Natural killer cell (primary cell): Measurements from ENCODE around the gene RUSF1. TPM values are rescaled to one million over a fixed set of nuclear protein-coding genes. Genes with fewer than 3 reads are reported as not detected.
"Not testable (repeated sequence)": the region's sequence is repeated elsewhere in the genome, so short reads cannot be mapped to it uniquely, and the experiment has no call there.

Experiments
- ATAC-seq, 3 donors: fragments of 150-1000 bp in 2 of 3; fragments of 200-7000 bp in 1 of 3; cut with Tn5 transposase; 1 replicate in 1 of 3; 2 replicates in 2 of 3; pipeline ENCODE4 v1.10.0; 2021; ENCODE audit warnings: mild to moderate bottlenecking in 2 of 3, moderate library complexity in 2 of 3
- DNase-seq, 2 donors: peaks; one replicate each; pipeline versions ENCODE4 v3.0.0 to v3.0.0-alpha.2; 2013 to 2021; ENCODE audit warnings: mixed read lengths in 1 of 2
- H3K27ac ChIP-seq: one replicate; pipeline ENCODE4 v1.5.1; 2013; ENCODE audit warnings: mild to moderate bottlenecking, low read length
- H3K27me3 ChIP-seq: one replicate; pipeline ENCODE4 v1.6.1; 2013; ENCODE audit warnings: low read length; ENCODE audit not compliant: control insufficient read depth, insufficient read depth
- H3K36me3 ChIP-seq: one replicate; pipeline ENCODE4 v1.6.1; 2013; ENCODE audit warnings: low read length; ENCODE audit not compliant: control insufficient read depth, insufficient read depth
- H3K4me1 ChIP-seq: one replicate; pipeline ENCODE4 v1.6.1; 2013; ENCODE audit warnings: low read length; ENCODE audit not compliant: control insufficient read depth, insufficient read depth
- H3K4me3 ChIP-seq: one replicate; pipeline ENCODE4 v1.5.1; 2013; ENCODE audit warnings: low read length
- H3K9me3 ChIP-seq: one replicate; pipeline ENCODE4 v1.6.1; 2013; ENCODE audit warnings: low read length; ENCODE audit not compliant: control insufficient read depth, insufficient read depth
- H3K27ac Mint-ChIP-seq, 2 donors: one replicate each; pipeline ENCODE4 v1.8.0; 2022; ENCODE audit warnings: mild to moderate bottlenecking in 2 of 2, mixed read lengths in 2 of 2, moderate library complexity in 1 of 2
- H3K27me3 Mint-ChIP-seq, 2 donors: one replicate each; pipeline ENCODE4 v1.8.0; 2022; ENCODE audit warnings: low read depth in 2 of 2, mixed read lengths in 2 of 2
- H3K36me3 Mint-ChIP-seq: one replicate; pipeline ENCODE4 v1.8.0; 2022; ENCODE audit warnings: mixed read lengths
- H3K4me1 Mint-ChIP-seq, 2 donors: one replicate each; pipeline ENCODE4 v1.8.0; 2022; ENCODE audit warnings: mixed read lengths in 2 of 2
- H3K4me3 Mint-ChIP-seq: one replicate; pipeline ENCODE4 v1.8.0; 2022; ENCODE audit warnings: mild to moderate bottlenecking, moderate library complexity, mixed read lengths
- H3K9me3 Mint-ChIP-seq, 2 donors: one replicate each; pipeline ENCODE4 v1.8.0; 2022; ENCODE audit warnings: mixed read lengths in 2 of 2
- WGBS: methylation state at CpG from one replicate; pipeline ENCODE4 v1.1.7; 2013; ENCODE audit warnings: missing lambda C conversion rate; ENCODE audit not compliant: insufficient coverage; 5-methylcytosine and 5-hydroxymethylcytosine counted together
- intact Hi-C: fragments of 100-400 bp; cut with micrococcal nuclease; formaldehyde crosslinking; loops from one replicate; pipeline ENCODE4 v1.14.2; 2022
- total RNA-seq, 4 donors: library from RNA; stranded (reverse); fragments of 120-200 nt in 1 of 4; gene quantifications; one replicate each; pipeline versions ENCODE4 v1.2.3 to v1.2.4, GENCODE V29; 2013 to 2022
- TF ChIP-seq, protein P1 (sequence below): fragments of 200-600 bp; IDR thresholded peaks from one replicate; pipeline ENCODE4 v1.8.0; 2022; ENCODE audit warnings: antibody characterized with exemption

RUSF1 gene
- total RNA-seq: 10 to 100 TPM; 50.2 to 61.5 (median 51.9) TPM
- total RNA-seq (2013): 36.9 TPM

GRCh38 chr16:31507929-31508705 is at the start of gene RUSF1:
TSS of gene RUSF1 (minus strand) at chr16:31508391. CDS start at chr16:31508373, 18 bp downstream.
- H3K9me3 ChIP-seq: no peaks in the 10 kb centered on the region
- H3K4me3 ChIP-seq: peak within 1 kb of the TSS; percentile 89
- H3K36me3 ChIP-seq: no peaks in the 10 kb centered on the region
- intact Hi-C loops: loop anchor here (5.0 kb wide), 1 partner anchor 364 kb away; the partner anchor contains the start of gene ZNF267
- no peaks in the 10 kb centered on the region for H3K27me3 Mint-ChIP-seq
- under 1% methylated on average over 65 of the region's 65 CpGs for WGBS
- H3K4me1 Mint-ChIP-seq: peaks cover 32 to 38% of the 10 kb centered on the region in 2 donors
- no peaks in the 10 kb centered on the region for H3K27me3 ChIP-seq
- peaks cover 27% of the 10 kb centered on the region for H3K4me1 ChIP-seq
- H3K27ac ChIP-seq: peak within 1 kb of the TSS; percentile 87
- ATAC-seq (peak; percentile 92 to 94 (median 93)), DNase-seq (peak; percentile 80 to 88)
- no peaks in the 10 kb centered on the region for H3K36me3 Mint-ChIP-seq
- peak within 1 kb of the TSS; percentile 91 to 92 for H3K27ac Mint-ChIP-seq
- no peaks in the 10 kb centered on the region for H3K9me3 Mint-ChIP-seq
- TF ChIP-seq, protein P1, sequence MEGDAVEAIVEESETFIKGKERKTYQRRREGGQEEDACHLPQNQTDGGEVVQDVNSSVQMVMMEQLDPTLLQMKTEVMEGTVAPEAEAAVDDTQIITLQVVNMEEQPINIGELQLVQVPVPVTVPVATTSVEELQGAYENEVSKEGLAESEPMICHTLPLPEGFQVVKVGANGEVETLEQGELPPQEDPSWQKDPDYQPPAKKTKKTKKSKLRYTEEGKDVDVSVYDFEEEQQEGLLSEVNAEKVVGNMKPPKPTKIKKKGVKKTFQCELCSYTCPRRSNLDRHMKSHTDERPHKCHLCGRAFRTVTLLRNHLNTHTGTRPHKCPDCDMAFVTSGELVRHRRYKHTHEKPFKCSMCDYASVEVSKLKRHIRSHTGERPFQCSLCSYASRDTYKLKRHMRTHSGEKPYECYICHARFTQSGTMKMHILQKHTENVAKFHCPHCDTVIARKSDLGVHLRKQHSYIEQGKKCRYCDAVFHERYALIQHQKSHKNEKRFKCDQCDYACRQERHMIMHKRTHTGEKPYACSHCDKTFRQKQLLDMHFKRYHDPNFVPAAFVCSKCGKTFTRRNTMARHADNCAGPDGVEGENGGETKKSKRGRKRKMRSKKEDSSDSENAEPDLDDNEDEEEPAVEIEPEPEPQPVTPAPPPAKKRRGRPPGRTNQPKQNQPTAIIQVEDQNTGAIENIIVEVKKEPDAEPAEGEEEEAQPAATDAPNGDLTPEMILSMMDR: no peak
- H3K4me3 Mint-ChIP-seq: peak within 1 kb of the TSS; percentile 87

DNA sequence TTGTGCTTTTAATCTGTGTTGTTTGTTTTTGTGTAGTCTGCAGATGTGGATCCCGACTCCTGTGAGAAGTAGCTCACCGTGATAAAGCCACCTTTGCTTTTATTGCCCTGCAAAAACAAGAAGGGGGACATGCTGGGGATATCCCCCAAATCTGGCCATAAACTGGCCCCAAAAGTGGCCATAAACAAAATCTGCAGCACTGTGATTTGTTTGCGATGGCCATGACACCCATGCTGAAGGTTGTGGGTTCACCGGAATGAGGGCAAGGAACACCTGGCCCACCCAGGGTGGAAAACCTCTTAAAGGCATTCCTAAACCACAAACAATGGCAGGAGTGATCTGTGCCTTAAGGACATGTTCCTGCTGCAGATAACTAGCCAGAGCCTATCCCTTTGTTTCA is 34.6 kb upstream of the RUSF1 start:
- no peak overlapping the region for H3K4me3 Mint-ChIP-seq
- Histone ChIP-seq H3K27me3 (peaks cover 3% of the 10 kb centered on the region), H3K4me1 (peaks cover under 1% of the 10 kb centered on the region), H3K9me3 (peaks cover 6% of the 10 kb centered on the region), H3K4me3 (no peak overlapping the region), H3K27ac (no peak overlapping the region), H3K36me3 (no peaks in the 10 kb centered on the region)
- peaks cover 0 to 2% of the 10 kb centered on the region in 2 donors for H3K4me1 Mint-ChIP-seq
- intact Hi-C loops: no loop called here
- H3K27me3 Mint-ChIP-seq: peaks cover 27 to 57% of the 10 kb centered on the region in 2 donors
- TF ChIP-seq, protein P1: no peak
- no peak for ATAC-seq
- no peak for DNase-seq
- no peak overlapping the region for H3K27ac Mint-ChIP-seq
- H3K36me3 Mint-ChIP-seq: no peaks in the 10 kb centered on the region
- WGBS: 90% methylated on average over 4 of the region's 4 CpGs
- peaks cover 0 to 4% of the 10 kb centered on the region in 2 donors for H3K9me3 Mint-ChIP-seq

DNA sequence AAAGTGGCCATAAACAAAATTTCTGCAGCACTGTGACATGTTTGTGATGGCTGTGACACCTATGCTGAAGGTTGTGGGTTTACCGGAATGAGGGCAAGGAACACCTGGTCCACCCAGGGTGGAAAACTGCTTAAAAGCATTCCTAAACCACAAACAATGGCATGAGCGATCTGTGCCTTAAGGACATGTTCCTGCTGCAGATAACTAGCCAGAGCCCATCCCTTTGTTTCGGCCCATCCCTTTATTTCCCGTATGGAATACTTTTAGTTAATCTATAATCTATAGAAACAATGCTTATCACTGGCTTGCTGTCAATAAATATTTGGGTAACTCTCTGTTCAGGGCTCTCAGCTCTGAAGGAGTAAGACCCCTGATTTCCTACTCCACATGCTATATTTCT is 31.6 kb upstream of the RUSF1 start:
- WGBS: no CpG with 5 or more reads among the region's 4 CpGs
- not testable (repeated sequence) for H3K27ac Mint-ChIP-seq

DNA sequence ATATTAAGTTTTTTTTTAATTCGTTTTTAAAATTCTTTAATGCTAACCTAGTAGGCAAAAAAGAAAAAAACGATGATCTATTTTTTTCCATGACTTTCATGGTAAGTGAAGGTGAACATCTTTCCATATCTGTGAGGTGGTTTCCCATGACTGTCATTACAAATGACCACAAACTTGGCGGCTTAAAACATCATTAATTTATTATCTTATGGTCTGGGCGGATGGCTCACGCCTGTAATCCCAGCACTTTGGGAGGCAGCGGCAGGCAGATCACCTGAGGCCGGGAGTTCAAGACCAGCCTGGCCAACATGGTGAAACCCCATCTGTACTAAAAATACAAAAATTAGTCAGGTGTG is 30.0 kb upstream of the RUSF1 start:
- intact Hi-C loops, H3K36me3 Mint-ChIP-seq, H3K4me3 ChIP-seq, H3K4me1 Mint-ChIP-seq, H3K9me3 Mint-ChIP-seq, H3K9me3 ChIP-seq, H3K4me3 Mint-ChIP-seq, H3K4me1 ChIP-seq, H3K27ac Mint-ChIP-seq, H3K27ac ChIP-seq, H3K36me3 ChIP-seq, ATAC-seq, DNase-seq: not testable (repeated sequence)
- 87% methylated on average over 5 of the region's 7 CpGs for WGBS
- peaks cover 20% of the 10 kb centered on the region for H3K27me3 ChIP-seq
- H3K27me3 Mint-ChIP-seq: peaks cover 38 to 54% of the 10 kb centered on the region in 2 donors

More for the DNA sequence above, 31.6 kb upstream of the RUSF1 start:
- H3K4me1 Mint-ChIP-seq, ATAC-seq, DNase-seq, H3K4me3 ChIP-seq, H3K9me3 Mint-ChIP-seq, H3K9me3 ChIP-seq, intact Hi-C loops, H3K27ac ChIP-seq, H3K4me3 Mint-ChIP-seq, H3K4me1 ChIP-seq, H3K36me3 Mint-ChIP-seq, H3K36me3 ChIP-seq: not testable (repeated sequence)
- H3K27me3 ChIP-seq: peaks cover 20% of the 10 kb centered on the region
- H3K27me3 Mint-ChIP-seq: peaks cover 32 to 56% of the 10 kb centered on the region in 2 donors
